NCI-H2227 treated with DMSO at 0.1 percent for 48 hours (cell line): ENCODE measurements around the gene ALG5.

Experiments used
- DNase-seq: peaks from one replicate; lab custom pipeline; 2025; lab: John Stamatoyannopoulos, UW

ALG5 gene

DNA sequence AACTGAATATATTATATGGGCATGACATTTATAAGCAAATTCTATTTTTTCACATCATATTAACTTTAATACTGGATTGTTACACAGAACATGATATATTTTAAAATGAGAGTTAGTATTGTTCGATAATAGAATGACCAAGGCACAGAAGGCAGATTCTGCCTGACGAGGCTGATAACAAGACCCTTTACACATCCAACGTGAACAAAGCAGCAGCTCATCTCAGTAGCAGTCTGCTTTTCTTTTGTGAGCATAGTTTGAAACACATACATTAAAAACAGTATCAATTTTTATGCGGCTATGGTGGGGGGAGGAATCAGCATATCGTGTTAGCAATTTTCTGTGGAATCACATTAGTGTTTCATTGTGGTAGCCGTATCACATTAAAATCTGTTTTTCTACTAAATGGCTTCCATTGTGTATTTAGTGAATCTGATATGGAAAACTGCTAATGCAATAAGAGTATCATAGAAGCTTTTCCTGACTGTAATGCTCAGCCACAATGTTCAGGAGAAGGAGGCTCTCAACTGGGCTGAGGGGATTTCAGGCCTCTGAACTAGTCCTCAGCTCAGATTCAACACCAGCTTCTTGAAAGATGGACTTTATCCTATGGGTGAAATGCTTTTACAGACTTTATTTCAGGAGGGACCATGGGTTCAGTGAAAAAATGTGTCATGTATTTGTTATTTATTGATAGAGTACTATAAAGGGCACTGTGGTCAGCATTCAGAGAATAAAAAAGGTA, 83.1 kb downstream of the ALG5 start:
- DNase-seq: peak; percentile 25

DNA sequence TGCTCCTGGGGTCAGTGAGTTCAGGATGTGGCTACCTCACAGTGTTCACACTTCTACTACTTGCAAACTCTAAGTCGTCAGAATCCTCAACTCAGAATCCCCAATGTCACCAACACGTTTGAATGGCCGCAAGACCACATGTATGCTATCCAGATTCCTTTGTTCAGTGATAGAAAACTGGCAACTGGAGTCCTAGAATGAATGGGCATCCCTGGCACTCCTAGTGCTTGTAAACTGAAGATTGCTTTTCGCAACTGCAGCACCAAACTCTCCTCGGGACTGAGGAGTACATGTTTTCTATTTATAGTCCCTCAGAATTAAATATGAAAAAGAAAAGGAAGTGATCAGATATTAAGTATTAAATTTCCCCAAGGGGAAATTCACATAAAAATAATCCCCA, 84.0 kb downstream of the ALG5 start:
- DNase-seq: peak; percentile 32

DNA sequence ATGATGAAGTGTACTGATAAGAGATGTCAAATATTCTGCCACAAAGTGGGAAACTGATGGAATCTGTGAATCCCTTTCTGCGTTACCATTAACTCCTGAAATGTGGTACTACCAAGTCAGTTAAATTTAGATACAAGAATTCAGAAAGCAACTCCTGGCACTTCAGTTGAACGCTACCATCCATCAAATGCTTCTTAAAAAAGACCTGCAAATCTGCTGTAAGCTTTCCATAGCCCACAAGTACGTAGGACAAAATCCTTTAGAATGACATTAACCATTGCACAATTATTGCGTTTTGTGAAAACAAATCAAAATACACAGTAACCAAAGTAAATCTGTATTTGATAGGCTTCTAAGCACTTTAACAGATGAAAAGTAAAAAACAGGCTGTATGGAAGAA, 84.5 kb downstream of the ALG5 start:
- DNase-seq: no peak

DNA sequence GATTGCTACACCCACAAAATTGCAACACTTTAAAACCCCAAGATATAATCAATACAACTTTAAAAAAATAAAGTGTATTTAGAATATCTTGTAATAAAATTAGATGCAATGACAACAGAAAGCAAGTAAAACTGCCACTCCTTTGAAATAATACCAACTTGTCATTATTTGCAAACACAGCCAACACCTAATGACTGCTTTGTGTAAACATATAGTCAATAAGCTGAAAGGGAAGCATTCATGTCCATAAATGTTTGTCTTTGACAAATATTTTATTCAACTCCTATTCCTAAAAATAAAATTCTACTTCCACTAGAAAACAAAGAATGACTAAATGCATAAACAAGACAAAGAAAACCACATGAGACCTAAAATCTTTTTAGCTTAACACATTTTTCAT, 85.7 kb downstream of the ALG5 start:
- DNase-seq: no peak

DNA sequence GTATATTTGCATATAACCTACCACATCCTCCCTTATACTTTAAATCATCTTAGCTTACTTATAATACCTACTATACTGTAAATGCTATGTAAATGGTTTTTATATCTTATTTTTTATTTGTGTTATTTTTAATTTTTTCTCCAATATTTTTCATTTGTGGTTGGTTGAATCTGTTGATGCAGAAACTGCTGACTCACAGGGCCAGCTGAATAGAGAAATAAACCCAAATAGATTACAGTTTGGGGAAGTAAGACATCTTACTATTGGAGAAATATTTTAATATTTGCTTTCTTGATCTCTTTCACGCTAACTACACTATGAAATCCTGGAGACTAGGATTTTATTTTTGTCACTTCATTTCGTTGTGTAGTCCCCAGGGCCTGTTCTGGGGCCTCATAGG, 86.2 kb downstream of the ALG5 start:
- no peak for DNase-seq

DNA sequence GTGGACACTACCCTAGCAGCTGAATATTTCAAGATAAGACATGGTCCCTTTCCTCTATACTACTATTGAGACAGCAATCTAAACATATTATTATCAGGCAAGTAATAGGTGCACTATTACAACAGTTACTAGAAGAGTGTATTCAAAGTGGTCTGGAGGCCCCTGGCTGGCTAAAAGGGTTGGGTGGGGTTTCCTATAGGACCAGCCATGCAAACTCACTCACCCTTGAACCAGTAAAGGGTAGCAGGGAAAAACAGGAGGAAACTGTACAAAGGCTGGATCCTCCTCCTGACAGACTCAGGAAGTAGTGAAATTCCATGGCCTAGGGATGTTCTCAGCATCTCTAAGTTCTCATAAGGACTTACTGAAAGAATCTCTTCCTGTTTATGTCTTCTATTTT, 86.8 kb downstream of the ALG5 start:
- no peak for DNase-seq

DNA sequence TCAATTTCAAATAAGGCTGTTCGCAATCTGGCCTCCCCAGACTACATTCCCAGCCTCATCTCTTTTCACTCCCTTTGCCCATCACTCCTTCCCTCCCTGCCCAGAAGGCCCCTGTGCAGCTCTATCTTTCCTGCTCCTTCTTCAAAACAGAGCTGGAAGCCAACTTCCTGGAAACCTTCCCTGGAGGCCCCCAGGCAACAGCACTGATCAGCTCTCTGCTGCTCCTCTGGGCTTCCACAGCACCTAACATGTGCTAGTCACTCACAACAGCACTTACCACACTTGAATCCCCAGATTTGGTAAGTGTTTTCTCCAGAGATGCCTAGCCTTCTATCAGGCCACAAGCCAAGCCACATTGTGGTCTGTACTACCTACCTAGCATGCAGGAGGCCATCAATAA, 88.6 kb downstream of the ALG5 start:
- DNase-seq: no peak

DNA sequence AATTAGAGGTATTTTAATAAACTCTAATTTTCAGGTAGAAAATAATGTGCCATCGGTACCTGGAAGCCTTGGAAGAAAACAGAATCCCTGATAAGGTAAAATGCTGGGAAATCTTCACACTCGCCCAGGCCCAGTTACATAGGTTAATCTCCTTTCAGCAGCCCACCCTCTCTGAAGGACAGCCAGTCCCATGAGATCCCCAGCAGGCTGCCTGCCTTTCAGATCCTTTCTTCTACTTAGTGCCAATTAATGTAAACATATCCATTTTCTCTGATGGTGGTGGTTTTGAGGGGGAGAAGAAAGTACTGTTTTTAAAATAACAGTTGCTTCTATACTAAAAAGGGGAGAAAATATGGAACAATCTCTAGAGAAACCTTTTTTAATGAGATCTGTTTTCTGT, 91.3 kb downstream of the ALG5 start:
- no peak for DNase-seq

DNA sequence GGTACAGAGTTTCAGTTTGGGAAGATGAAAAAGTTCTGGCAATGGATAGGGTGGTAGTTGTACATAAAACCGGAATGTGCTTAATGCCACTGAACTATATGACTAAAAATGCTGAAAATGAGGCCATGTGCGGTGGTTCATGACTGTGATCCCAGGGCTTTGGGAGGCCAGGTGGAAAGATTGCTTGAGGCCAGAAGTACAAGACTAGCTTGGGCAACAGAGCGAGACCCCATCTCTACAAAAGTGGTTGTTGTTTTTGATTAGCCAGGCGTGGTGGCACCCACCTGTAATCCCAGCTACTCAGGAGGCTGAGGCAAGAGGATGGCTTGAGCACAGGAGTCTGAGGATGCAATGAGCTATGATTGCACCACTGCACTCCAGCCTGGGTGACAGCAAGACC, 91.9 kb downstream of the ALG5 start:
- no peak for DNase-seq

DNA sequence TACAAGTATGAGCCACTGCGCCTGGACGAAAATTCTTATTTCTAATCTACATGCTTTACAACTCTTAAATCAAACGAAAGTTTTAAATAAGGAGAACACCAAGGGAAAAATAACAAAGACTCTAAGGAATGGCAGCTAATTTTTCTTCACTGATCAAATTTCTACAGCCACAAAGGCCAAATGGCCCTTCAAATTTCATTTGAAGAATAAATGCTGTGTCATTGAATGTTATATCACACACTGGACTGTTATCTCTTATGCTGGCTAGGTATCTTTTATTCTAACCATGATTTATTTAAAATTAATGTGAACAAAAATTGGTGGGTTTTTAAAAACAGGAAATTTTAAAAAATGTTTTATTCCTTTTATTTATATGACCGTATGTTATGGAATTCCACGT, 93.2 kb downstream of the ALG5 start:
- no peak for DNase-seq

DNA sequence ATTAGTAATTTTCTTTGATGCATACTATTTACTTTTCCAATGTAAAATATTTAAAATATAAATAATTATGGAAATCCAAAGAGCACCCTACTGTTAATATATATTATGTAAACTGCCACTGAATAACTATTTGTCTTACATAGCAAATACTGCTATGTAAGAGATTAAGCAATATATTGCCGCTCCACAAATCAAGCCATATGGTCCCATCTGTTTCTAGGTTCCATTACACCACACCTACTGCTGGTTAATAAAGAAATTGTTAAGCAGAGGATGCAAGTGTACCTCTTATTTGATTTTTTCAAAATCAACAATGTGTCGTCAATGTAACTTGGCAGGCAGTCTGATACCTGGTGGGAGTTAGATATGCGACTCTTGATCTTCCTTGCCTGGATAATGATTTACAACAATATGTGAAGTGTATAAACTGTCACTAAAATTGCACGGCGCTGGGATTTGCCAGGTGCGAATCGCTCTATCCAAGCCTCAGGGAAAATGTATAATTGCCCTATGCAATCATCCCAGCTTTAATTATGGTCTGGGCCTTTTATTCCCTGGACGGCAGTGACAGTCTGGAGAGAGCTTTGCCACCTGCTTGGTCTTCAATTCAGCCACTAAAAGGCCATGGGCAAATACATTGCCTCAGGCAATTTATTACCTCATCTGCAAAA, 95.1 kb downstream of the ALG5 start:
- DNase-seq: peak; percentile 92
